HL-60 (cell line): ENCODE results near the gene RBM42.

Source experiments
- CTCF ChIP-seq: IDR thresholded peaks from one replicate; pipeline ENCODE4 v1.5.1; 2011; ENCODE audit warnings: low read length, control low read depth, inconsistent platforms; ENCODE audit not compliant: insufficient read depth
- GABPA ChIP-seq: IDR thresholded peaks from 2 replicates; pipeline ENCODE4 v1.6.1; 2012; ENCODE audit warnings: low read depth

GRCh38 chr19:35655600-35655999, 26.8 kb downstream of the RBM42 start:
- TF ChIP-seq GABPA (no peak), CTCF (no peak)
